GM18507 (cell line): ENCODE results near the gene GIMAP8.

Source experiments
- DNase-seq: peaks from one replicate; pipeline ENCODE4 v3.0.0; 2011; ENCODE audit warnings: low read depth; ENCODE audit not compliant: insufficient read length; ENCODE audit errors: extremely low spot score
- FAIRE-seq: peaks from 2 replicates; lab custom pipeline; 2011; peaks lifted over from hg19 to GRCh38; lab: Jason Lieb, UNC

The GIMAP8 gene

DNA sequence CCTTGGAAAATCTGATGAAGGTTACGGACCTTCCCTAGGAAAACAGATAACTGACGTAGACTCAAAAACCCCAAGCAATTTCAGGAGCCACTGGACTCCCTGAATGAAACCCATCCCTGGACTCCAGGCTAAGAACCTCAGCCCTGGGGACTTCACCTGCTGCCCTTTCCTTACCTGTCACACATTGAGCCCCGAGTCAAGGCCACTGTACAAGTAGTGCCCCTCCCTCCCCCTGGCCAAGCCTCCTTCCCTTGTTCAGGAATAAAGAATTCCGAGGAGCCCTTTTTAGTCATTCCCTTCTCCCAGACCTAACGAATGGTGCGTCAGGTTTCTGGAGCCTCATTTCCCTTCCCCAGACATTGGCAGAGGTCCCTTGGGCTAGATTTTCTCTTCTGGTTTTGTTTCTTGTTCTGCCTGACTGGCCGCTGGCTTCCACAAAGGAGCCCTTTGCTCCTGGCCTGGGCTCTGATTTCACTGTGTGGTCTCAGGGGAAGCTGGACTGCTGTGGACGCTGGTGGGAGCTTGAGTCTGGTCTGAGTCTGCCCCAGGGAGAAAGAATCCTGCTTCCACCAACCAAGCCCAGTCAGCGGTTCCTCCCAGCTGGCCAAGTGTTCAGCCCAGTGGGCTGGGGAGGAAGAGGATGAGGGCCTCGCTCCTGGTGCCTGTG lies 39.6 kb upstream of the GIMAP8 start:
- no peak for FAIRE-seq

DNA sequence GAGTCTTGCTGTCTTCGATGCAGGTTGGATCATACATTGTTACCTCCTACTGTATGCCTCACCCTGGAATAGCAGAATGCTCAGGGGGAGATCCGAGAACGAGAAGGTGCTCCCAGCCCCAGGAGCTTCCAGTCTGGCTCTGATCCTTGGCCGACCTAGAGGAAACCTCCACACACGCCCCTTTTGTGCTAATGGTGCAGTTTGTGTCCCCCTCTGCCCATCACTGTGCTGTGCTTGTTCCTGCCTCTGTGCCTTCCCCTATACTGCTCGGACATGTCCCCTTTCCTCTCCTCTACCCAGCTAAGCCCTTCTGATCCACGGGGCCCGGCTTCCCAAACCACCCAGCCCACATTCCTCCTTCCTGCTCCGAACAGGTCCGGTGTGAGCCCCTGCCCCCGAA lies 38.8 kb upstream of the GIMAP8 start:
- DNase-seq, result no peak
- no peak for FAIRE-seq

More for the DNA sequence above, 39.6 kb upstream of the GIMAP8 start:
- no peak for DNase-seq

DNA sequence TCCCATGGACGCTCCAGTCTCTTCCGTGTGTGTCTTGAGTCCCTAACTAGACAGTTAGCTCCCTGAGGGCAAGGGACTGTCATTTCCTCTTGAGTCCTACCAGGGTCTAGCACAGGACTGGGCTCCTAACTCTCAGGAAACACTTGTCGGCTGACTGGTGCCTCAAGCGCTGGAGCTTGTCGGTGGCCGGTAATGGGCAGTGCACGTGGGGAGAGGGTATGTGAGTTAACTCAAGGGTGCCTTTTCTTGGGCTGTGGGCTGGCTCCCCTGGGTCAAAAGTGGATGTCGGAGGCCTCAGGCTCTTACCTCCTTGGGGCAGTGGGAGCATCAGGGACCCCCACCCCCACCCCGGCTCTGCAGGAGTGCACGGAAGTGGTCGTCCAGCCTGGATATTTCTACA lies 38.4 kb upstream of the GIMAP8 start:
- DNase-seq (no peak), FAIRE-seq (no peak)

DNA sequence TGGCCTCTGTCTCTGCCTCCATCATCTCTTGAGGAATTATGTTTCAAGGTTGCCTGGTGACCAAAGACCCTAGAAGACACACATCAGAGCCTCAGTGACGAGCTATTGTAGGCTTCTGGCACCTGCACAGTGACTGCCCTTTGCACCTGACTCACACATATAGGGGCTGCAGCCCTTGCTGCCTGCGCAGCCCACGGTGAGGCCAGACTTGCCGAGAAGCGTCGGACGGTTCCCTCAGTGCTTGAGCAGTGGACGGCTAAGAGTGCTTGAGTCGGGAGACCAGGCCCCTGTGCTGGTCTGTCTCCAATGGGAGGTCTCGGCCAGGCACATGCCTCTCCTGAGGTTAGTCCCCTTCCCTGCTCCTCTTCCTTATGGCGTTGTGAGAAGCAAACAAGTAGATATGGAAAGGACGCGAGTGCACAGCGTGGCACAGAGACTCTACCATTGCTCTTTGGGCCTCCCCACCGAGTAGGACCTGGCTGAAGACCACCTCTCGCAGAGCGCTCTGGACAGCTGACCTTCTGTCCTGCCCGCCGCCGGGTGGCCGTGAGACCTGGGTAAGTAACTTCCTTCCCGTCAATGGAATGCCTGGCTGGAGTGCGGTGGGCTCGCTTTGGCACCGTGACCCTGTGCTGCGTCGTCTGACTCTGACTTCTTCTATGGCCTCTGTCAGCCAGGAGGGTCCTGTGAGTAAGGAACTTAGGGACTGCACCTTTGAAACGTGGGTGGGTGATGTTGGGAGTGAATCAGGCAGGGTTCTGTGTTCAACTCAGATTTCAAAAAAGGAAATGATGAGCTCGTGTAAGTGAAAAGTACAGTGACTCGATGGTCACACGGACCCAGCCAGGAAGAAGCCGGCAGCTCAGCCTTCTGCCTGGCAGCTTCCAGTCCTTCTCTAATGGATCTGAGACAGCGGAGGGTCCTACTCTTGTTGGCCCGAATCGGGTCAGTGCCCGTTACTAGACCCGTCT lies 37.6 kb upstream of the GIMAP8 start:
- FAIRE-seq (no peak), DNase-seq (no peak)

DNA sequence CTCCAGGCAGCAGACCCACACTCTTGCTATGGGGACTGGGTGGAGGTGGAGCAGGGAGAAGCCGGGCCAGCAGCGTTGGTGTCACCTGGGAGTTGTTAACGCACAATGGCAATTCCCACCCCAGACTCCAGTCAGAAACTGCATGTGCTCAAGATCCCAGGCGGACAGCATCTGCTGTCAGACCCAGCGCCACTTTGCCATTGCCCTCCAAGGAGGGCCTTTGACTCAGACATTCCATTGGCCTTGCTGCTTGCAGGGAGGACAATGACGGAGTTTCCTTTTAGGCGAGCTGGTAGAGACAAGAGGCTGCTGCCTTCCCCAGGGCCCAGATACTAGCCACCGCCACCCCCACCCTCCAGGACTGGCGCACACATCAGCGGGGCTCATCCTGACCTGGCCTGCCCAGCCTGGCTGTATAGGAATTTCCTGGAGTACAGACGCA lies 36.8 kb upstream of the GIMAP8 start:
- FAIRE-seq, result no peak
- no peak for DNase-seq

DNA sequence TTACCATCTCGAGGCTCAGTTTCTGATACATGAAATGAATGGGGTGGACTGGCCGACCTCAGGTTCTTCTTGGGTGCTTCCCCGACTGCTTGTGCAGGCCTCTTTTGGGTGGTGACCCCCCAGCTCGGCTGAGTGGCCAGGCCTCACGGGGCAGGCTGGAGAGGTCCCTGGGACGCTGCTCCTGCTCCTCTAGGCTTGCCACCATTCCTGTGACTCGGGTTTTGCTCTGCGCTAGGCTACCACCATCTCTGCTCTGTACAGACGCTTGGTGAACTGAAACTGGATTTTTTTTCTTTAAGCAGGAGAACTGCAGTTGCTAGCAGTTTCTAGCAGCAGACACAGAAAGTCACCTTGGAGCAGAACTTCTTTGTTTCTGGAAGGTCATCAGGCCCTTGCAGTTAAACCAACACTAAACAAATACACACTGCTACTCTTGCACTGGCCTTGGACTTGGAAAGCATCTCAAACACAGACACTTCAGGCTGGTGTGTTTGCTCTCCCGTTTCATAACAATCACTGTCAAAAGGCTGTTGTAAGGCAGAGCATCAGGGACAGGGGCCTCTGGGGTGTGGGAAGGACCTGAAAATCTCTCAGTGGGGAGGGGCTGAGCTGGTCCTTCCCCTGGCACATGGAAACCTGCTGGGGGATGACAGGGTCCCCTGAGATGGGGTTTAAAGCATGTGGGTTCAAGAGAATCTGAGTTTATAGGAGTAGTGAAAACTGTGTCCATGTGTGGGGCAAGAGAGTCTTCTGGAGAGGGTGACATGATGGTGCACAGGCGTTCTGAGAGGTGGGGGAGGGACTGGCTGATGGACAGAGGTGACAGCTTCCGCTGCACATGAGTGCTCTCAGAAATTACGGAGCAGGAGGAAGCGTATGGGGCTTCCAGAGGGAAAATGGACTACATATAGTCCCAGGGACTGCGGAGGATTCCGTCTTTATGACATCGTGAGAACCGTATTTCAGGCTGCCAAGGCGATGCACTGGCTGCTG lies 35.0 kb upstream of the GIMAP8 start:
- DNase-seq, result no peak
- no peak for FAIRE-seq

DNA sequence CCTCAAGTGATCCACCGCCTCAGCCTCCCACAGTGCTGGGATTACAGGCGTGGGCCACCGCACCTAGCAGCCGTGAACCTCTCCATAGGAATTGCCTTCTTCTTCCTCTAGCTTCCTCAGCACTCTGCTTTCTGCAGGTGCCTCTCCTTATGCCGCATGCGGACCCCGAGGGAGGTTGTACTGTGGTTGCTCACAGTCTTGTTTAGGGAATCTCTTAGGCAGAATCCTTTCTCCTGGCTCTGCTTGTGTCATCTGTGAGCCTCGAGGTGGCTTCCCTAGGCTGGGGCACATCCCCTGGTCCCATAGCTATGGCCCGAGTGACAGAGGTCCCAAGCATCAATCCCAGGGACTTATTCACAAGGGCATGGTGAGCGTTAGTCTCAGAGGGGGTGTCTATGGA lies 33.2 kb upstream of the GIMAP8 start:
- FAIRE-seq, result no peak
- DNase-seq, result no peak

DNA sequence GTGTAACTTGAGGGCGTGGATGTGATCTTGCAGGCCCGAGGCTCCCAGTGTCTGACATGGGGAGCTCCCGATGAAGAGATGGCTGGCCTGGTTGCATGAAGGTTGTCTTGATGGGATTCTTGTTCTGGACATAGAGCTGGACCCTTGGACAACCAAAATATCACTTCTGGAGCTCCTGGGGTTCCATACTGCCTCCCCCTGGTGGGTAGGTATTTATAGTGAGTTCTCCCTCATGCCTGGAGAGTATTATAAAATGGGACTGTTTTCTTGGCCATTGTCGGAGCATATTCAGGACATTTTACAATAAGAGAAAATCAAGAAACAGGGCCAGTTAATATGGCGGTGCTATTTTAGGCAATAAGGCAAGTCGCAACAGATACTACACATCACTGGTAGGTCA lies 32.6 kb upstream of the GIMAP8 start:
- DNase-seq (no peak), FAIRE-seq (no peak)

DNA sequence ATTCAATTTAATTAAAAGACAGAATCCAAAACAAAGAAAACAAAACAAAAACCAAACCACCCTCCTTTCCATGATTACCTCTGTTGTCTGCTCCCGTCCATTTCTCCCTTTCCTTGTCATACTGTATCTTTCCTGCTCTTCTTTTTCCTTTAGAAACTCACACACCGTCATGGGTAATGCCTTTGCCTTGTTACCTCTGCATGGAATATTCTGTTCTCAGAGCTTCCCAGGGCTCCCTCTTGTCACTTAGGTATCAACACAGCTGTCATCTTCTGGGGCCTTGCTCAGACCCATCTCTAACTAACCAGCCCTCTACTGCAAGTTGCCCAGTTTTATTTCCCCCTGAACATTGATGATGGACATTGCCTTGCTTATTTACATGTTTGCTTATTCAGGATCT lies 30.2 kb upstream of the GIMAP8 start:
- FAIRE-seq, result no peak
- no peak for DNase-seq

DNA sequence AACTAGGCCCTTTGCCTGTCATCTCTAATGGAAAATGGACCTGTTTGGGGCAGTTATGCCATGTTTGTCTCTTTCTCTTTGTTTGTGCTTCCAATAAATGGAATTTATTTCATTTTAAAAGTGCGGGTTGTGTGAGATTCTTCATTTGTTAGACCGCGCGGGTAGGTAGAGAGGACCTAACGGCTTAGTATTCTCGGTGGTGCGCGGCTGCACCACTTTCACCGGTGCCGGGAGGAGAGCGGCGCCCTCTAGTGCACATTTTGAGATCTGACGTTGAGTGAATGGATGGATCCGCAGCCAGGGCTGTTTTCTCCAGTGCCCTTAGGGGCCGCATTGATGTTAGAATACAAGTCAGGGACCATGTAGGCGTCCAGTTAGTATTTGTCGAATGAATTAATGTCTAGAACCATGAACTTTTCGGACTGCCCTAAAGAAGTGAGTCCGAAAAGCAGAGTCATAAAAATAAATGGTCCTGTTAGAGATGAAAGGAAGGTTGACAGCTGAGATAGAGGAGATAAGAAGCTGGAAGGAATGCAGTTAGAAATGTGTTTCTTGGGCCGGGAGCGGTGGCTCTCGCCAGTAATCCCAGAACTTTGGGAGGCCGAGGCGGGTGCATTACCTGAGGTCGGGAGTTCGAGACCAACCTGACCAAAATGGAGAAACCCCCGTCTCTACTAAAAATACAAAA lies 29.3 kb upstream of the GIMAP8 start:
- FAIRE-seq (peak; percentile 88), DNase-seq (peak; percentile 76)

DNA sequence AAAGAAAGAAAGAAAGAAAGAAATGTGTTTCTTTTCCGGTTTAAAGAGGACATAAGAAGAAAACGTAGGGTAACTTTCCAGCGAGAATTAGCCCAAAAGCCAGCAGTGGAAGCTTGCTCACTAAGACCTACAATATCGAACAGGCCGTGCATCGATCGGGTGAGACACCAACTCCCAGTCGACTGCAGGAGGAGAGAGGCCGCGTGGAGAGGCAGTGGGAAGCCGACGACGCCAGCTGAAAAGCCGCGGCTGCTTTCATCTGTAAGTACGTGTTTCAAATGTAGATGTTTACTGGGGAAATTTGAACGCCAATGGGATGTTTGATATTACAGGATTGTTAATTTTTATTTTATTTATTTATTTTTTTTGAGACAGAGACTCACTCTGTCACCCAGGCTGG lies 28.6 kb upstream of the GIMAP8 start:
- FAIRE-seq (no peak), DNase-seq (no peak)

DNA sequence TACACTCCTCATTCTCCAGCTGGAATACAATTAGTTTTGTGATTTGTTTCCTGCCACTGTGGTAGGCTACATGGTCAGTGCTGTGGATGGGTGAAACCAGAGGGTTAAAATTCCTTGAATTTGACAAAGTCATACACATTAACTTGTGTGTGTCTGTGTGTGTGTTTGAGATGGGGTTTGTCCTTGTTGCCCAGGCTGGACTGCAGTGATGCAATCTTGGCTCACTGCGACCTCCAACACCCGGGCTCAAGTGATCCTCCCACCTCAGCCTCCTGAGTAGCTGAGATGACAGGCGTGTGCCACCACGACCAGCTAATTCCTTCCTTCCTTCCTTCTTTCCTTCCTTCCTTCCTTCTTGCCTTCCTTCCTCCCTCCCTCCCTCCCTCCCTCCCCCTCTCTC lies 24.8 kb upstream of the GIMAP8 start:
- FAIRE-seq (no peak), DNase-seq (no peak)

DNA sequence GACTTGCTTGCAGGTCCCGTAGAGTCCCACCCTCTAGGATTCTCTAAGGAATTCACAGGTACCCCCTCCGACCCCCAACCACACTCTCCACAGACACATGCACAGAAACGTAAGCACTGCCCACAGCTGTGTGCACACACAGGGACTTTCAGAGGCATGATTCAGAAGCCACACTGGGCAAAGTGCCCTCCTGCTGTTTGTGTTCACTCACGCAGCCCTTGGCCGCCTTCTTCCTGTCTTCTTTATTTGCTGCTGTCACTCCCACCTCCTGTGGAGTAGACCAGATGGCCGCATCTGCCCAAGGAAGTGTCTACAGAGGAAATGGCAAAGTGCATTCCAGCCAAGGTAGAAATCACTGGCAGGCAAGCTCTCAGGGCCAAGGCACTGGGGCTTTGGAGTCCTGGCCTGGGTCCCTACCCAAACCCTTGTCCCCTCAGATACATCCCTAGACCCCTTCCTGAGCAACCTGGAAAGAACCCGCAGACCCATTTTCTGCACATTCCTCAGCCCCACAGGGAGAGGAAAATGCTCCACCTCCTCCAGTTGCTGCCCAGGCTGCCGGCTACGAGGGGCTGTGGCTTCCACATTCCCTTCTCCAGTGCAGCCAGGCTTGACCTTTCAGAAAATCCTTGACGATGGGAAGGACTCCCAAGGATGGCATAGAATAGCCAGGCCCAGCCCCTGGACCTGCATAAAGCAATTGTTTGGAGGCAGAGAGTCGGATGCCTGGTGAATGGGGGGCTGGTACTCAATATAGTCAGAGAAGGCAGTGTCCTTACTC lies 21.6 kb upstream of the GIMAP8 start:
- DNase-seq, result no peak

DNA sequence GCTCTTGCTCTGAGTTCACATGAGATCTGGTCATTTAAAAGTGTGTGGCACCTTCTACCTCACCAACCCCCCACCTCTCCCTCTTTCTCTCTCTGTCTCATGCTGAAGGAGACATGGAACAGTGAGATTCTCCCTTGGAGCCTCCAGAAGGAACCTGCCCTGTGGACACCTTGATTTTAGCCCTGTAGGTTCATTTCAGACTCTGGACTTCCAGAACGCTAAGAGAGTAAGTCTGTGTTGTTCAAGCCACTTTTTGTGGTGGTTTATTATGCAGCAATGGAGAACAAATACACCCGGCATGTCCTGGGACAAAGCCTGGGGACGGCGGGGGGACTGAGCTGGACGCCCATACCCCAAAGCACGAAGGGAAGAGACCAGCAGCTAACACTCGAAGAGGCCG lies 20.7 kb upstream of the GIMAP8 start:
- DNase-seq (no peak), FAIRE-seq (no peak)

More for the DNA sequence above, 21.6 kb upstream of the GIMAP8 start:
- FAIRE-seq, result peak; percentile 76

DNA sequence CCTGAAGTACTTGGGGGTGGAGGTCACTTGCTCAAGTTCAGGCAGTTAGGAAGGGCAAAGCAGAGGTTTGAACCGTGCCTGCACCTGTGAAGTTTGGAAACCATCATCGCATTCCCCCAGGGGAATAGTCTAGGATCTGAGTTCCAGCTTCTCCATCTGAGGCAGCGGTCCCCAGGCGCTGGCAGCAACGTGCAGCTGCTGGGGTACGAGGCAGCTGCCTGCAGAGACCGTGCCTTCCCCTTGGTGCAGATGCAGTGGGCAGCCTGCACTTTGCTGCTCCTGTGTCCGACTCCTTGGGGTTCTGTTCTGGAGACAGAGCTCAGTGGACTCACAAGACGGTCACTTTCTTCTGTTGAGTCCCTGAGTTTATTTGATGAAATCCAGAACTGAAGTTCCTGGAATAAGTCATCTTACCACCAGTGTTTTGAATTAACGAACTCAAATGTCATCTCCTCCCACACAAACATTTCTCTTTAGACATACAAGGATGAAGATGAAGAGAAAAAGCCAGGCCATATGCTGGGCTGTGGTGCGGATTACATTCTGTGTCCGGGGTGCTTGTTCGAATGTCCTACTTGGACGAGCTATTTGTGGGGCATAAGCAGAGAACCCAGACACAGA lies 19.9 kb upstream of the GIMAP8 start:
- no peak for DNase-seq
- FAIRE-seq, result no peak

DNA sequence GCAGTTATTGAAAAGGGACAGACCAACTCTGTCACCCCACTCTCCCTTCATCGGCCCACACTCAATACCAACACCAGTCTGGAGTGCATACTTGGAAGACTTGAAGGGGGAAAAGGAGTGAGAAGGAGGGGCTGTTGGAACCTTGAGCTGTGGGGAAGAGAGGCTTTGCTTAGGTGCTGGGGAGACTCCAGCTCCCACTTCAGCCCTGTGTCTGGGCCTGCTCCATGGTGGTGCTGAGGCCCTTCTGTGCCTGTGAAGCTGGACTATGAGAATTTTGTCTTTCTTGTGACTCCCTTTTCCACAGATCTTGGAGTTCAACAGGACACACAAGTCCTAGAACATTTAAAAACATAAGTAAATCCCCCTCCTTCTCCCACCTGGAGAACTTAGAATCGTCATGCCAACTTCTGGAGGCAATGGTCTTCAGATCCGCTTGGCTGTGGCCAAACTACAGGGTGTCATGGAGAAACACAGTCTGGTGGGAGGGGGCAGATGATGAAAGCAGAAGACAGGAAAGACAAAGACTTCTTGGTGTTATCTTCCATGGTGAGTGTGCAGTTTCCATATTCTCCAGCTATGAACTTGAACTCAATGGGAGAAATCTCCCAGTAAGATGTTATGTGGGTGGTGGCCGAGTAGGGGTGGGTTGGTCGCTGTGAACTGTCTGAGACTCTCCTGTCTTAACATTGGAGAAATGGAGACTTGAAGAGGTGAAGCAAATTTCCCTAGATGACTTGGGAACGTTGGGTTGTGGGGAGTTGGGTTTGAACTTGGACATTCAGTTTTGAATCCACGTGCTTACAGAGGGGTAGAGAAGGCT lies 18.4 kb upstream of the GIMAP8 start:
- FAIRE-seq (no peak), DNase-seq (no peak)
